Measurements from ENCODE around the gene ITGB2. TPM values are rescaled to one million over a fixed set of nuclear protein-coding genes. Genes with fewer than 3 reads are reported as not detected.

The ITGB2 gene
- total RNA-seq, 1 donor from 2014 or later, result not detected

GRCh38 chr21:44870748-44871495, 49.8 kb downstream of the ITGB2 start:
- Mint-ChIP-seq H3K4me1 (peaks cover 55% of the 10 kb centered on the region), H3K36me3 (peaks cover 15% of the 10 kb centered on the region), H3K9me3 (no peaks in the 10 kb centered on the region), H3K27me3 (ENCODE audit: insufficient read depth, low read depth) (peaks cover 22% of the 10 kb centered on the region), H3K27ac (no peak overlapping the region), H3K4me3 (peak overlapping the region; percentile 98)
- Histone ChIP-seq H3K36me3 (no peaks in the 10 kb centered on the region), H3K4me1 (peaks cover 11% of the 10 kb centered on the region), H3K9ac (no peak overlapping the region), H3F3A (ENCODE audit: low read depth) (peaks cover 16% of the 10 kb centered on the region), H2AFZ (replicated peaks) (no peak overlapping the region), H4K20me1 (ENCODE audit: low read depth) (peaks cover 69% of the 10 kb centered on the region), H3K27me3 (peaks cover 21% of the 10 kb centered on the region), H3K9me3 (ENCODE audit: low read depth) (no peaks in the 10 kb centered on the region), H3K4me3 (no peak overlapping the region), H3K27ac (no peak overlapping the region), H3K79me2 (ENCODE audit: low read depth) (peaks cover 70% of the 10 kb centered on the region), H3K4me2 (peak overlapping the region; percentile 88)
- TF ChIP-seq EZH2 (IDR thresholded peaks at IDR 0.05) (no peak), CTCF (IDR thresholded peaks at IDR 0.05) (no peak)
- DNase-seq (ENCODE audit: low spot score), result no peak

- no peak for TF ChIP-seq EZH2phosphoT487 (IDR thresholded peaks at IDR 0.05)
- TF ChIP-seq EZH2 (IDR thresholded peaks at IDR 0.05), result no peak
- no peak for TF ChIP-seq CTCF (IDR thresholded peaks at IDR 0.05)
- no peak overlapping the region for H3K9ac ChIP-seq
- Mint-ChIP-seq H3K9me3 (no peaks in the 10 kb centered on the region), H3K36me3 (peaks cover 17% of the 10 kb centered on the region), H3K27me3 (ENCODE audit: insufficient read depth, low read depth) (peaks cover 15% of the 10 kb centered on the region), H3K27ac (no peak overlapping the region), H3K4me3 (peak overlapping the region; percentile 77), H3K4me1 (peaks cover 55% of the 10 kb centered on the region)
- H3K79me2 ChIP-seq (ENCODE audit: low read depth), result peaks cover 79% of the 10 kb centered on the region
- no peak overlapping the region for H2AFZ ChIP-seq (replicated peaks)
- H4K20me1 ChIP-seq (ENCODE audit: low read depth), result peaks cover 78% of the 10 kb centered on the region
- peaks cover 11% of the 10 kb centered on the region for H3F3A ChIP-seq (ENCODE audit: low read depth)
- H3K4me2 ChIP-seq, result no peak overlapping the region
- no peak overlapping the region for H3K4me3 ChIP-seq
- no peaks in the 10 kb centered on the region for H3K9me3 ChIP-seq (ENCODE audit: low read depth)
- H3K4me1 ChIP-seq, result peaks cover 11% of the 10 kb centered on the region
- H3K27ac ChIP-seq, result no peak overlapping the region
- peak; percentile 40 for DNase-seq (ENCODE audit: low spot score)
- no peaks in the 10 kb centered on the region for H3K36me3 ChIP-seq
- peaks cover 12% of the 10 kb centered on the region for H3K27me3 ChIP-seq
Measured at GRCh38 chr21:44869781-44870747, 50.6 kb downstream of the ITGB2 start.

GRCh38 chr21:44868707-44869106, 52.0 kb downstream of the ITGB2 start:
- H3K27ac Mint-ChIP-seq, result no peak overlapping the region
- no peak overlapping the region for H3K9ac ChIP-seq
- DNase-seq (ENCODE audit: low spot score), result no peak
- H3K27me3 Mint-ChIP-seq (ENCODE audit: insufficient read depth, low read depth), result peaks cover 7% of the 10 kb centered on the region
- no peaks in the 10 kb centered on the region for H3K36me3 ChIP-seq
- no peaks in the 10 kb centered on the region for H3K27me3 ChIP-seq
- H3K36me3 Mint-ChIP-seq, result peaks cover 22% of the 10 kb centered on the region
- H2AFZ ChIP-seq (replicated peaks), result no peak overlapping the region
- no peaks in the 10 kb centered on the region for H3K9me3 Mint-ChIP-seq
- no peak overlapping the region for H3K4me3 ChIP-seq
- peaks cover 92% of the 10 kb centered on the region for H3K79me2 ChIP-seq (ENCODE audit: low read depth)
- peaks cover 55% of the 10 kb centered on the region for H3K4me1 Mint-ChIP-seq
- TF ChIP-seq EZH2phosphoT487 (IDR thresholded peaks at IDR 0.05) (no peak), CTCF (IDR thresholded peaks at IDR 0.05) (no peak), EZH2 (IDR thresholded peaks at IDR 0.05) (no peak)
- H4K20me1 ChIP-seq (ENCODE audit: low read depth), result peaks cover 90% of the 10 kb centered on the region
- H3K4me1 ChIP-seq, result peaks cover 7% of the 10 kb centered on the region
- no peak overlapping the region for H3K4me2 ChIP-seq
- H3K9me3 ChIP-seq (ENCODE audit: low read depth), result no peaks in the 10 kb centered on the region
- no peak overlapping the region for H3K27ac ChIP-seq
- peak overlapping the region; percentile 5 for H3K4me3 Mint-ChIP-seq
- H3F3A ChIP-seq (ENCODE audit: low read depth), result no peaks in the 10 kb centered on the region

All from neural progenitor cell (in vitro differentiated cells).